RWPE1 (cell line): ENCODE measurements around the gene RMND1.

ENCODE experiments used
- CTCF ChIA-PET: fragments of 350-600 bp; sonication (Branson Sonifier 250); formaldehyde crosslinking; extraction: SDS; loops from one replicate; lab custom pipeline; 2021; lab: Yijun Ruan, JAX
- POLR2A ChIA-PET: fragments of 400-600 bp; formaldehyde crosslinking; extraction: SDS; loops from one replicate; lab custom pipeline; 2020; ENCODE audit warnings: antibody characterized with exemption; ENCODE audit not compliant: low non-redundant PET; lab: Yijun Ruan, JAX
- DNase-seq: peaks from one replicate; pipeline ENCODE4 v3.0.0; 2012; ENCODE audit warnings: low spot score
- H3K27ac ChIP-seq: fragments of 450-650 bp; 2 replicates; pipeline ENCODE4 v1.5.1; 2017
- TF ChIP-seq, protein P1 (sequence below): fragments of 450-650 bp; conservative IDR thresholded peaks from 2 replicates; pipeline ENCODE4 v1.5.1; 2017; ENCODE audit warnings: low read depth, mild to moderate bottlenecking

The RMND1 gene

DNA sequence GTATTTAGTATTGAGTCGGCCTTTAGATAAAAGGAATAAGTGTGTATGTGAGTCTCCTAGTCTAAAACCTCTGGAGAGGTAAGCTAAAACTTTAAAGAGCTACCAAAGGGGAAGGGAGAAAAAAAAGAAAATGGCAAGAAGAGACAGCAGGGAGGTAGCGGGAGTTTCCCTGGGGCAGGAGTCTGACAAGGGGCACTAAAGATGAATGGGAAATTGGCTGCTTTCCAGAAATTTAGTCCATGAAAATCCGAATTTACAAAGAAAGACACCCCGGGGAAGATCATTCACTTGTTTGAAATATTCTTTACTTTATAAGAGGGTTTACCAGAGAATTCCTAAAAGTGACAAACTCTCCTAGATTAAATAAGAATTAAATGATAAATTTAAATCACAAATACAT, 19.3 kb downstream of the RMND1 start:
- ChIA-PET CTCF (no interaction called here), POLR2A (interaction anchor here (0.6 kb wide), 1 partner anchor 631 kb away, joined by 3 read pairs; no protein-coding TSS in a partner anchor)
- TF ChIP-seq, protein P1, sequence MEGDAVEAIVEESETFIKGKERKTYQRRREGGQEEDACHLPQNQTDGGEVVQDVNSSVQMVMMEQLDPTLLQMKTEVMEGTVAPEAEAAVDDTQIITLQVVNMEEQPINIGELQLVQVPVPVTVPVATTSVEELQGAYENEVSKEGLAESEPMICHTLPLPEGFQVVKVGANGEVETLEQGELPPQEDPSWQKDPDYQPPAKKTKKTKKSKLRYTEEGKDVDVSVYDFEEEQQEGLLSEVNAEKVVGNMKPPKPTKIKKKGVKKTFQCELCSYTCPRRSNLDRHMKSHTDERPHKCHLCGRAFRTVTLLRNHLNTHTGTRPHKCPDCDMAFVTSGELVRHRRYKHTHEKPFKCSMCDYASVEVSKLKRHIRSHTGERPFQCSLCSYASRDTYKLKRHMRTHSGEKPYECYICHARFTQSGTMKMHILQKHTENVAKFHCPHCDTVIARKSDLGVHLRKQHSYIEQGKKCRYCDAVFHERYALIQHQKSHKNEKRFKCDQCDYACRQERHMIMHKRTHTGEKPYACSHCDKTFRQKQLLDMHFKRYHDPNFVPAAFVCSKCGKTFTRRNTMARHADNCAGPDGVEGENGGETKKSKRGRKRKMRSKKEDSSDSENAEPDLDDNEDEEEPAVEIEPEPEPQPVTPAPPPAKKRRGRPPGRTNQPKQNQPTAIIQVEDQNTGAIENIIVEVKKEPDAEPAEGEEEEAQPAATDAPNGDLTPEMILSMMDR: no peak
- H3K27ac ChIP-seq: no peak overlapping the region
- DNase-seq: no peak

DNA sequence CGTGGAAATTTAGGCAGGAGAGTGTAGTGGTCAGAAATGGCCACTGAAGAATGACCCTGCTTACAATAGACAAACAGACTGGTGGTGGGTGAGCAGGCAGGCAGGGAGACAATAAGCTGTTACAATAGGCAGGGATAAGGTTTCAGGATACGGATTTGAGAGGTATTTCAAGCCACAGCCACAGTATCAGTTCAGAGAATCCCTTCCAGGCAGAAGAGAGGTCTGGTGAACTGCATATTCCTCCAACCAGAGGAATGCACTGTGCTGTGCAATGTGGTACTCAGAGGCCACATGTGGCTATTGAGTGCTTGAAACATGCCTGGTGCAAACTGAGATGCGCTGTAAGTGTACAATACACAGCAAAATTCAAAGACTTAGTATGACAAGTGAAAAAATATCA, 20.6 kb downstream of the RMND1 start:
- TF ChIP-seq, protein P1: no peak
- DNase-seq: no peak
- CTCF ChIA-PET: no interaction called here
- H3K27ac ChIP-seq: no peak overlapping the region
- POLR2A ChIA-PET: no interaction called here

DNA sequence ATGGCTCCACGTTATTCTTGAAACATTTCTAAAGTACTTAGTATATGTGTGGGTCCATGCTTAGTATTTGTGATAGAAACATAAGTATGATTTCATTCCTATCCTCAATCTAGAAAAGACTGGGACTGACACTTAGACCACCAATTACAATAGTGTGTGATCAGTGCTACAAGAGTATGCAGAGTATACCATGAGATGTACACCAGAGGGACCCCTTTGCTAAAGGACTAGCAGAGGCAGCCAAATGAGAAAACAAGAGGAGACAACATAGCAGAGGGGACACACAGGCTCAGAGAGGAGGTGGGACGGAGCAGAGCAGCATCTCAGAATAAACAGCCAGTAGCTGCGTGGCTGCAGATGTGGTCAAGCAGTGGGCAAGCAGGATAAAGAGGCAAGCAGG, 21.0 kb downstream of the RMND1 start:
- ChIA-PET CTCF (no interaction called here), POLR2A (no interaction called here)
- TF ChIP-seq, protein P1: no peak
- DNase-seq: no peak
- no peak overlapping the region for H3K27ac ChIP-seq

DNA sequence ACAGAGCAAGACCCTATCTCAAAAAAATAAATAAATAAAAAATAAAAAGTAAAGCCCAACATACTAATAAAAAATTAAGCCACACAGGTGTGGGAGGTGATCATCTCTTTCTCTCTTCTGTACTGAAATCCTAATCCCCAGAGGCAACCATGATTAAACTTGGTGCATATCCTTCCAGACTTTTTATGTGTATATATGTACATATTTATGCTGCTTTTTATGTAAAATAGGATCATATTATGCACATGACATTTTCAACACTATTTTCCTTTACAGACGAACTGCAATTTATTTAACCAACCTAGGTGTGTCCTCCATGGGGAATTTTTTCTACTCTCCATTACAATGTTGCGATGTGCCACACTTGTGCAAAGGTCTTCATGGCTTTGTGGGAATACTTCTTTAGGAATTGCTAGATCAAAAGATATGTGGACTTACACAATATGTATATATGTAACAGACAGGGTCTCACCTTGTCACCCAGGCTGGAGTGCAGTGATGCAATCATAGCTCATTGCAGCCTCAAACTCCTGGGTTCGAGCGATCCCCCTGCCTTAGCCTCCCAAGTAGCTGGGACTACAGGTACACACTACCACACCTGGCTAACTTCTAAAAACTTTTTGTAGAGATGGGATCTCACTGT, 23.7 kb downstream of the RMND1 start:
- ChIA-PET CTCF (no interaction called here), POLR2A (no interaction called here)
- no peak overlapping the region for H3K27ac ChIP-seq

DNA sequence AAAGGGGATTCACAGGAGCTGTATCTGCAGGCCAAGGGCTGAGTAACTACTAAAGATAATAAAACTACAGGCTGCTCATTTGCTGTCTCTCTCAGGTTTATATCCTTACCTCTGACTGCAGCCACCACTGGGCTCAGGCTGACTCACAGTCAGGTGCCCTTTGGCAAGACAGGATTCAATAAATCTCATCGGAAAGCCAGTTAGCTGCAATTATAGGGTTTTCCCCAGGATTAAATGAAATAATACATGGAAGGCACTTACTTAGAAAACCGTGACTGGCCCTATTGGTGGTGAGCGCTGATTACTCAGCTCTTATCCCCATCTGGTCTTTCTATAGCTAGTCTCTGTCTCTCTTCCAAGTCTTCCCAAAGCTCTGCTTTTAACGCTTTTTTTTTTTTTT, 26.4 kb downstream of the RMND1 start:
- CTCF ChIA-PET: interaction anchor here (0.6 kb wide), 1 partner anchor 734 kb away, joined by 3 read pairs; no protein-coding TSS in a partner anchor
- no peak overlapping the region for H3K27ac ChIP-seq
- DNase-seq: no peak
- TF ChIP-seq, protein P1: no peak
- POLR2A ChIA-PET: interaction anchor here (0.5 kb wide), 1 partner anchor 838 kb away, joined by 7 read pairs; no protein-coding TSS in a partner anchor

More for the DNA sequence above, 23.7 kb downstream of the RMND1 start:
- no peak for DNase-seq
- TF ChIP-seq, protein P1: no peak

DNA sequence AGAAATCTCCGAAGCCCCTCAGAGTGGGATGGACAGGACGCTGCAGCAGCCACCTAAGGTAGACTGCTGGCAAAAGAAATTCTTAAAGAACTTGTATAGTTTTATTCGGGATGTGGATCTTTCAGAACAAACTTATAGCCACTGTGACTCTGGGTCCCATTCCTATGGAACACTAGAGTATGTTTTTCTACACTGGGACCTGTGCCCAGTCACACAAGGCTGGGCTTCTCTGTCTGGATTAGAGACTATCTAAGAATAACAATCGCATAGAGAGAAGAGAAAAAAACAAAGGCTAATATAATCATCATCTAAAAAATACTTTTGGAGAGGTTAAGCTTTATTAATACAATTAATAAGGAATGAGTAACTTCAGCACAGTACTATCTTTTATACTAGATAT, 28.9 kb downstream of the RMND1 start:
- ChIA-PET CTCF (no interaction called here), POLR2A (no interaction called here)
- DNase-seq: no peak
- no peak overlapping the region for H3K27ac ChIP-seq
- TF ChIP-seq, protein P1: no peak
